Stimulated activated CD4-positive, alpha-beta T cell treated with anti-CD3 and anti-CD28 coated beads, TNF-alpha, amount 100 ng/mL, for 24 hours (primary cell): ENCODE data around the gene LRRC26.

Experiments used
- DNase-seq, 3 experiments: peaks; one replicate each; pipeline ENCODE4 v3.0.0-alpha.2; 2020; ENCODE audit warnings: low read depth in 3 of 3

LRRC26 gene

GRCh38 chr9:137199411-137200121, 29.7 kb upstream of the LRRC26 start:
- no peak for DNase-seq

- no peak for DNase-seq
Measured at GRCh38 chr9:137198902-137199283, 29.0 kb upstream of the LRRC26 start.

- DNase-seq: no peak
Measured at GRCh38 chr9:137198051-137198901, 28.4 kb upstream of the LRRC26 start.

- DNase-seq: no peak
Measured at GRCh38 chr9:137195525-137196220, 25.8 kb upstream of the LRRC26 start.

GRCh38 chr9:137194909-137195308, 25.1 kb upstream of the LRRC26 start:
- DNase-seq: no peak

- no peak for DNase-seq
Measured at GRCh38 chr9:137194388-137194787, 24.5 kb upstream of the LRRC26 start.

- DNase-seq: no peak
Measured at GRCh38 chr9:137193771-137194170, 23.9 kb upstream of the LRRC26 start.

GRCh38 chr9:137192859-137193258, 23.0 kb upstream of the LRRC26 start:
- DNase-seq: no peak

- DNase-seq: no peak
Measured at GRCh38 chr9:137192448-137192780, 22.6 kb upstream of the LRRC26 start.

GRCh38 chr9:137191691-137192447, 22.0 kb upstream of the LRRC26 start:
- DNase-seq: no peak

- DNase-seq: no peak
Measured at GRCh38 chr9:137191245-137191644, 21.4 kb upstream of the LRRC26 start.

- DNase-seq: no peak
Measured at GRCh38 chr9:137190315-137190856, 20.5 kb upstream of the LRRC26 start.

- DNase-seq: no peak
Measured at GRCh38 chr9:137189297-137190295, 19.7 kb upstream of the LRRC26 start.

- peak; percentile 83 to 90 (median 88) for DNase-seq
Measured at GRCh38 chr9:137188490-137189296, 18.8 kb upstream of the LRRC26 start, which contains the start of the genes ANAPC2 and SSNA1. TSS of gene ANAPC2 (minus strand) at chr9:137188560. CDS start at chr9:137188532, 28 bp downstream. TSS of gene SSNA1 (plus strand) at chr9:137188676. CDS start at chr9:137188727, 51 bp downstream.

- no peak for DNase-seq
Measured at GRCh38 chr9:137188086-137188489, 18.2 kb upstream of the LRRC26 start.

GRCh38 chr9:137187386-137187785, 17.5 kb upstream of the LRRC26 start:
- no peak for DNase-seq

GRCh38 chr9:137186385-137186784, 16.5 kb upstream of the LRRC26 start:
- DNase-seq: no peak

GRCh38 chr9:137185921-137186320, 16.1 kb upstream of the LRRC26 start:
- no peak for DNase-seq
